A549 (cell line): ENCODE results near the gene SHC2.

Experiments
- CBX2 ChIP-seq: fragments of 200-600 bp; sonication (generic); IDR thresholded peaks from 2 replicates; pipeline ENCODE4 v1.6.1; 2016; ENCODE audit warnings: low read depth, mild to moderate bottlenecking, borderline replicate concordance
- EP300 ChIP-seq, 2 experiments: fragments of >200 bp; sonication (Bioruptor Twin); formaldehyde crosslinking; IDR thresholded peaks; 2 replicates in 1 of 2; 3 replicates in 1 of 2; pipeline ENCODE4 v1.6.1; 2016 to 2017
- ESRRA ChIP-seq: fragments of 150-350 bp; IDR thresholded peaks from 2 replicates; pipeline ENCODE4 v1.6.1; 2014; ENCODE audit warnings: mild to moderate bottlenecking, low read length, borderline replicate concordance
- JUNB ChIP-seq: fragments of >200 bp; sonication (Bioruptor Twin); formaldehyde crosslinking; IDR thresholded peaks from 2 replicates; pipeline ENCODE4 v1.6.1; 2016
- KDM1A ChIP-seq: fragments of 200-600 bp; sonication (generic); IDR thresholded peaks from 2 replicates; pipeline ENCODE4 v1.6.1; 2016; ENCODE audit warnings: low read depth, mild to moderate bottlenecking
- MYC ChIP-seq: IDR thresholded peaks from 2 replicates; pipeline ENCODE4 v1.6.1; 2012; ENCODE audit warnings: mild to moderate bottlenecking, inconsistent platforms, low read length, improper control_type of control experiment, borderline replicate concordance
- POLR2A ChIP-seq: IDR thresholded peaks from 2 replicates; pipeline ENCODE4 v1.6.1; 2012; ENCODE audit warnings: mild to moderate bottlenecking, low read length
- POLR2AphosphoS2 ChIP-seq: conservative IDR thresholded peaks from 2 replicates; pipeline ENCODE4 v1.6.1; 2012; ENCODE audit warnings: low read length, improper control_type of control experiment, inconsistent platforms
- RNF2 ChIP-seq: fragments of 200-600 bp; sonication (generic); IDR thresholded peaks from 2 replicates; pipeline ENCODE4 v1.6.1; 2016; ENCODE audit warnings: low read depth, mild to moderate bottlenecking, antibody characterized with exemption, moderate library complexity, borderline replicate concordance
- SMC3 ChIP-seq: fragments of >200 bp; sonication (Bioruptor Twin); formaldehyde crosslinking; IDR thresholded peaks from 3 replicates; pipeline ENCODE4 v1.6.1; 2018; ENCODE audit warnings: inconsistent platforms
- SREBF2 ChIP-seq: fragments of 450-650 bp; IDR thresholded peaks from 2 replicates; pipeline ENCODE4 v1.6.1; 2014; ENCODE audit warnings: mild to moderate bottlenecking, moderate library complexity
- TF ChIP-seq, protein P1 (sequence below): fragments of >200 bp; sonication (Bioruptor Twin); formaldehyde crosslinking; IDR thresholded peaks from 3 replicates; pipeline ENCODE4 v1.5.1; 2016
- TF ChIP-seq, protein P2 (sequence below): fragments of >200 bp; sonication (Bioruptor Twin); formaldehyde crosslinking; IDR thresholded peaks from 3 replicates; pipeline ENCODE4 v1.6.1; 2016
- TF ChIP-seq, protein P3 (sequence below): IDR thresholded peaks from 2 replicates; pipeline ENCODE4 v1.6.1; 2012

DNA sequence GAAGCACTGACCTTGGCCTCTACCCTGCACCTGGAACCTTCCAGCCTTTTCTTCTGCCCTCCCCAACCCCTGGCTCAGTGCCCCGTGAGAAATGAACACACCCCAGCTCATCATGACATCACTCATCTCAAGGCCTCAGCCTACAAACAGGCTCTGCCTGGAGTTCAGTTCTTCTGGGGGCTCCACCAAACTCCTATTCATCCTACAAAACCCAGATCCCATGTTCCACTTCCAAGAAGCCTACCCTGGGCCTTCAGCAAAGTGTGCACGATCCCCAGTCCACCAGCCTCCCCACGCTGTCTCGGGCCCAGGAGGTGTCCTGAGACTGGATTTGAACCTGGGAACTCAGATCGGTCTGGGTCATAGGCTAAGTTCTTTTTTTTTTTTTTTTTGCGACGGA, 9.0 kb upstream of the SHC2 start:
- TF ChIP-seq EP300 (IDR thresholded peaks at IDR 0.05) (no peak), RNF2 (no peak), CBX2 (no peak), KDM1A (no peak), POLR2AphosphoS2 (no peak), ESRRA (no peak), POLR2A (no peak), MYC (no peak), JUNB (no peak), SREBF2 (no peak), SMC3 (no peak)
- TF ChIP-seq, protein P1, sequence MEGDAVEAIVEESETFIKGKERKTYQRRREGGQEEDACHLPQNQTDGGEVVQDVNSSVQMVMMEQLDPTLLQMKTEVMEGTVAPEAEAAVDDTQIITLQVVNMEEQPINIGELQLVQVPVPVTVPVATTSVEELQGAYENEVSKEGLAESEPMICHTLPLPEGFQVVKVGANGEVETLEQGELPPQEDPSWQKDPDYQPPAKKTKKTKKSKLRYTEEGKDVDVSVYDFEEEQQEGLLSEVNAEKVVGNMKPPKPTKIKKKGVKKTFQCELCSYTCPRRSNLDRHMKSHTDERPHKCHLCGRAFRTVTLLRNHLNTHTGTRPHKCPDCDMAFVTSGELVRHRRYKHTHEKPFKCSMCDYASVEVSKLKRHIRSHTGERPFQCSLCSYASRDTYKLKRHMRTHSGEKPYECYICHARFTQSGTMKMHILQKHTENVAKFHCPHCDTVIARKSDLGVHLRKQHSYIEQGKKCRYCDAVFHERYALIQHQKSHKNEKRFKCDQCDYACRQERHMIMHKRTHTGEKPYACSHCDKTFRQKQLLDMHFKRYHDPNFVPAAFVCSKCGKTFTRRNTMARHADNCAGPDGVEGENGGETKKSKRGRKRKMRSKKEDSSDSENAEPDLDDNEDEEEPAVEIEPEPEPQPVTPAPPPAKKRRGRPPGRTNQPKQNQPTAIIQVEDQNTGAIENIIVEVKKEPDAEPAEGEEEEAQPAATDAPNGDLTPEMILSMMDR, result no peak
- TF ChIP-seq, protein P2, sequence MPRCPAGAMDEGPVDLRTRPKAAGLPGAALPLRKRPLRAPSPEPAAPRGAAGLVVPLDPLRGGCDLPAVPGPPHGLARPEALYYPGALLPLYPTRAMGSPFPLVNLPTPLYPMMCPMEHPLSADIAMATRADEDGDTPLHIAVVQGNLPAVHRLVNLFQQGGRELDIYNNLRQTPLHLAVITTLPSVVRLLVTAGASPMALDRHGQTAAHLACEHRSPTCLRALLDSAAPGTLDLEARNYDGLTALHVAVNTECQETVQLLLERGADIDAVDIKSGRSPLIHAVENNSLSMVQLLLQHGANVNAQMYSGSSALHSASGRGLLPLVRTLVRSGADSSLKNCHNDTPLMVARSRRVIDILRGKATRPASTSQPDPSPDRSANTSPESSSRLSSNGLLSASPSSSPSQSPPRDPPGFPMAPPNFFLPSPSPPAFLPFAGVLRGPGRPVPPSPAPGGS, result no peak
- TF ChIP-seq, protein P3, sequence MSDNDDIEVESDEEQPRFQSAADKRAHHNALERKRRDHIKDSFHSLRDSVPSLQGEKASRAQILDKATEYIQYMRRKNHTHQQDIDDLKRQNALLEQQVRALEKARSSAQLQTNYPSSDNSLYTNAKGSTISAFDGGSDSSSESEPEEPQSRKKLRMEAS, result no peak
